ENCODE measurements around the gene BTBD10.

BTBD10 gene

DNA sequence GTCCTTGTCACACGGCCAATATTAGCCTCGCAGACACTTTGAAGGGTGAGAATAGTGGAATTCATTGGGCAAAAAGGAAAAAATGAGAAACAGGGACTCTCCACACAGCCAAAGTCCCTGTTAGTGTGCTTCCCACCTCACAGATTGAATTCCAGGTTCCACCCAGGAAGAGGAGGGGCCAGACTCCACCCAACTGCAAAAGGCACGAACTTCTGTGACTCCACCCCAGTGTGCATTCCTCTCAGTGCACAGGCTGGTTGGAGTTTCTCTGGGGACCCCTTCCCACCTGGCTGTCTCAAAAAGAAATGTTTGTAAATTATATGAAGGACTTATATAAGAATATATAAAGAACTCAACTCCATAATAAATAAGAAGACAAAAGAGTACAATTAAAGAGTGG, 12.1 kb upstream of the BTBD10 start:
- Histone ChIP-seq H2AFZ (ENCODE audit: low read depth, low read length, severe bottlenecking) (no peak overlapping the region), H3K79me2 (ENCODE audit: insufficient read depth, low read length) (no peaks in the 10 kb centered on the region), H3K27me3 (ENCODE audit: low read length) (no peaks in the 10 kb centered on the region), H3K36me3 (ENCODE audit: low read length) (no peaks in the 10 kb centered on the region), H3K4me3 (ENCODE audit: insufficient read depth, low read length, poor library complexity, severe bottlenecking) (no peak overlapping the region), H4K20me1 (ENCODE audit: low read depth, low read length) (no peaks in the 10 kb centered on the region), H3K9me2 (replicated peaks; ENCODE audit: insufficient read depth, low read length) (no peaks in the 10 kb centered on the region), H3F3A (ENCODE audit: insufficient read depth) (no peaks in the 10 kb centered on the region), H3K4me2 (ENCODE audit: low read depth, low read length, poor library complexity, severe bottlenecking) (no peak overlapping the region), H3K9me3 (ENCODE audit: insufficient read depth, low read length) (no peaks in the 10 kb centered on the region), H3K9ac (ENCODE audit: low read length) (no peak overlapping the region), H3K27ac (ENCODE audit: low read depth, low read length) (no peak overlapping the region)
- no peak for TF ChIP-seq CTCF (IDR thresholded peaks at IDR 0.05; ENCODE audit: insufficient read depth, low read length, poor library complexity, severe bottlenecking)
- no peak for TF ChIP-seq EZH2phosphoT487 (conservative IDR thresholded peaks at IDR 0.05; ENCODE audit: low read length)

DNA sequence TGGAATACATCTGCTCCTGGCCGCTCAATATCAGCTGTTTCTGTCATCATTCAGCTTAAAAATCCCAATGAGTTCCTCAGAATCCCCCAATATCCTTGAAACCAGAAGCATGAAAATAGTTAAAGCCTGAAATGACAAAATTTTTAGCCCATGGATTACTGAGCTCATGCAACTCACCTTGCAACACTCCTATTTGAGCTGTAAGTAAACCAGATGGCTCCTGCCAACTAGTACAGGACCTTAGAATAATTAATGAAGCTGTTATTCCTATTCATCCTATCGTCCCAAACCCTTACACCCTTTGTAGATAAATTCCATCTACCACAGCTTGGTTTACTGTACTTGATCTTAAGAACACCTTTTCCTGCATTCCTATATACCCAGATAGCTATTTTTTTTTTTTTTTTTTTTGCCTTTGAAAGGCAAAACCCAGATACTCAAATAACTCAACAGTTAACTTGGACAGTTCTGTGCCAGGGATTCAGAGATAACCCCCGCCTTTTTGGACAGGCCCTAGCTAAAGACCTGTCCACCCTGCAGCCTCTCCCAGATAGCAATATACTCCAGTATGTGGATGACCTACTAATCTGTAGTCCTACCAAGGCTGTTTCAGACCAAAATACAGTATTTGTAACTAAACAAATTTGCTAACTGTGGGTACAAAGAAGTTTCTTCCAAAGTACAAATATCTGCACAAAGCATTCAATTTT, 10.1 kb upstream of the BTBD10 start:
- Histone ChIP-seq H3K9me3 (ENCODE audit: insufficient read depth, low read length) (no peaks in the 10 kb centered on the region), H4K20me1 (ENCODE audit: low read depth, low read length) (no peaks in the 10 kb centered on the region), H3K36me3 (ENCODE audit: low read length) (no peaks in the 10 kb centered on the region), H3K27ac (ENCODE audit: low read depth, low read length) (no peak overlapping the region), H3F3A (ENCODE audit: insufficient read depth) (no peaks in the 10 kb centered on the region), H3K79me2 (ENCODE audit: insufficient read depth, low read length) (no peaks in the 10 kb centered on the region), H3K27me3 (ENCODE audit: low read length) (no peaks in the 10 kb centered on the region), H3K9ac (ENCODE audit: low read length) (no peak overlapping the region), H2AFZ (ENCODE audit: low read depth, low read length, severe bottlenecking) (no peak overlapping the region), H3K9me2 (replicated peaks; ENCODE audit: insufficient read depth, low read length) (no peaks in the 10 kb centered on the region), H3K4me2 (ENCODE audit: low read depth, low read length, poor library complexity, severe bottlenecking) (no peak overlapping the region), H3K4me3 (ENCODE audit: insufficient read depth, low read length, poor library complexity, severe bottlenecking) (no peak overlapping the region)
- TF ChIP-seq CTCF (IDR thresholded peaks at IDR 0.05; ENCODE audit: insufficient read depth, low read length, poor library complexity, severe bottlenecking), result no peak
- TF ChIP-seq EZH2phosphoT487 (conservative IDR thresholded peaks at IDR 0.05; ENCODE audit: low read length), result no peak

GRCh38 chr11:13468750-13469149, 5.7 kb upstream of the BTBD10 start:
- no peak overlapping the region for H3K4me3 ChIP-seq (ENCODE audit: insufficient read depth, low read length, poor library complexity, severe bottlenecking)
- H2AFZ ChIP-seq (ENCODE audit: low read depth, low read length, severe bottlenecking), result no peak overlapping the region
- no peak overlapping the region for H3K4me2 ChIP-seq (ENCODE audit: low read depth, low read length, poor library complexity, severe bottlenecking)
- H3K9me3 ChIP-seq (ENCODE audit: insufficient read depth, low read length), result no peaks in the 10 kb centered on the region
- no peaks in the 10 kb centered on the region for H3K9me2 ChIP-seq (replicated peaks; ENCODE audit: insufficient read depth, low read length)
- TF ChIP-seq CTCF (IDR thresholded peaks at IDR 0.05; ENCODE audit: insufficient read depth, low read length, poor library complexity, severe bottlenecking), result no peak
- TF ChIP-seq EZH2phosphoT487 (conservative IDR thresholded peaks at IDR 0.05; ENCODE audit: low read length), result no peak
- H3F3A ChIP-seq (ENCODE audit: insufficient read depth), result peaks cover 7% of the 10 kb centered on the region
- H3K9ac ChIP-seq (ENCODE audit: low read length), result no peak overlapping the region
- no peak overlapping the region for H3K27ac ChIP-seq (ENCODE audit: low read depth, low read length)
- H3K27me3 ChIP-seq (ENCODE audit: low read length), result no peaks in the 10 kb centered on the region
- no peaks in the 10 kb centered on the region for H3K36me3 ChIP-seq (ENCODE audit: low read length)
- no peaks in the 10 kb centered on the region for H4K20me1 ChIP-seq (ENCODE audit: low read depth, low read length)
- no peaks in the 10 kb centered on the region for H3K79me2 ChIP-seq (ENCODE audit: insufficient read depth, low read length)
